Activated B cell treated with CpG ODN at 0.5 μM for 24 hours (primary cell): ENCODE results near the gene TXNRD2. TPM values are rescaled to one million over a fixed set of nuclear protein-coding genes. Genes with fewer than 3 reads are reported as not detected.

Source experiments
- ATAC-seq: fragments of 200-7000 bp; cut with Tn5 transposase; one replicate; pipeline ENCODE4 v1.10.0; 2021; ENCODE audit warnings: low read depth, mild to moderate bottlenecking, moderate library complexity
- CTCF ChIA-PET: fragments of 350-600 bp; sonication (Branson Sonifier 250); formaldehyde crosslinking; loops from one replicate; lab custom pipeline; 2021; ENCODE audit warnings: antibody characterized with exemption; lab: Charles Lee
- POLR2A ChIA-PET: fragments of 350-600 bp; sonication (Branson Sonifier 250); formaldehyde crosslinking; loops from one replicate; lab custom pipeline; 2021; ENCODE audit warnings: antibody characterized with exemption; lab: Charles Lee
- DNase-seq: peaks from one replicate; pipeline ENCODE4 v3.0.0; 2022
- H3K27ac Mint-ChIP-seq: one replicate; pipeline ENCODE4 v1.8.0; 2020; ENCODE audit warnings: mixed read lengths
- H3K27me3 Mint-ChIP-seq: one replicate; pipeline ENCODE4 v1.8.0; 2021; ENCODE audit warnings: mixed read lengths
- H3K36me3 Mint-ChIP-seq: one replicate; pipeline ENCODE4 v1.8.0; 2021; ENCODE audit warnings: low read depth, mixed read lengths
- H3K4me1 Mint-ChIP-seq: one replicate; pipeline ENCODE4 v1.8.0; 2021; ENCODE audit warnings: mixed read lengths
- H3K4me3 Mint-ChIP-seq: one replicate; pipeline ENCODE4 v1.8.0; 2020; ENCODE audit warnings: mild to moderate bottlenecking, mixed read lengths
- H3K9me3 Mint-ChIP-seq: one replicate; pipeline ENCODE4 v1.8.0; 2020; ENCODE audit warnings: mixed read lengths
- intact Hi-C: fragments of 100-400 bp; cut with micrococcal nuclease; formaldehyde crosslinking; loops from one replicate; pipeline ENCODE4 v1.15.1; 2024
- total RNA-seq: library from RNA; stranded (reverse); gene quantifications from 2 replicates; pipeline ENCODE4 v1.2.3, GENCODE V29; 2022
- TF ChIP-seq, protein P1 (sequence below): fragments of 200-600 bp; IDR thresholded peaks from one replicate; pipeline ENCODE4 v1.8.0; 2022; ENCODE audit warnings: antibody characterized with exemption, mild to moderate bottlenecking

Gene TXNRD2
- total RNA-seq, 1 donor from 2014 or later, result 31.2 TPM

DNA sequence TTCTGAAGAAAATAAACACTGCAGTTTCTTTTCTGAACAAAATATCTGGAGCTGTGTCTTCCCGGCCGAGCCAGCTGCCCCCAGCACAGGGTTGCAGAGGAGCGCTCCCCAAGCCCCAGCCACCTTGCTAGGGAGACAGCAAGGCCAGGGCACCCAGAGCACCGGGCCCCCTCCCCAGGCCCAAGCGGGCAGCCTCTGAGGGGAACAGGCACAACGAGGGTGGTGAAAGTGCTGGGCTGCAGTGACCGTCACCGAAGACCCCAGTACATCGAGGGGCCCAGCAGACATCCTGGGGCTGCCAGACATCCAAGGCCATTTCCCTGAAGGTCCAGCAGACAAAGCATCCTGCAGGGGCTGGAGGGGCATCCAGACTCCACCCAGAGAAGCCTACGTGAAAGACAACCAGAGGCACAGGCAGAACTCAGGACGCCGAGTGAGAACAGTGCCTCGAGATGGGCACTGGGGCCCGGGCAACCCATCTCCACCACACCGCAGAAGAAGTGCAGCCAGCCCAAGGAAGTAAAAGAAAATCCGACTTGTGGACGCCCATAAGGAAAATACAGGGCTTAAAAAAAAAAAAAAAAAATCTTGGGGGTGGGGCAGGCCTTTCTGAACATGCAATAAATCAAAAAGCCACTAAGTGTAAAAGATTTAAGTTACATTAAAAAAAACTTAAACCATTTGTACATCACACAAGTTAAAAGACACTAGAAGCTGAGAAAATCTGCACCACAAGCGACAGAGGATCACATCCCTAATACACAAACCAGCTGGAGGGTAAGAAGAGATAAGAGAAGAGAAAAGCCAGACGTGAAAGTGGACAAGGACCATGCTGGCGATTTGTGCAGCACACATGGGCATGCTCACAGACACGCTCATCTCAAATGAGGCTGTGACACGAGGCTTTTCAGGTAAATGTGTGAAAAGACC lies 36.0 kb downstream of the TXNRD2 start:
- no peak overlapping the region for H3K27ac Mint-ChIP-seq
- H3K4me1 Mint-ChIP-seq, result peaks cover 2% of the 10 kb centered on the region
- H3K4me3 Mint-ChIP-seq, result no peak overlapping the region
- H3K9me3 Mint-ChIP-seq, result no peaks in the 10 kb centered on the region
- ATAC-seq (no peak), DNase-seq (no peak)
- ChIA-PET CTCF (interaction anchor here (3.0 kb wide), 1 partner anchor 175 kb away, joined by 14 read pairs; no protein-coding TSS in a partner anchor), POLR2A (no interaction called here)
- peaks cover 18% of the 10 kb centered on the region for H3K36me3 Mint-ChIP-seq
- intact Hi-C loops, result no loop called here
- TF ChIP-seq, protein P1, sequence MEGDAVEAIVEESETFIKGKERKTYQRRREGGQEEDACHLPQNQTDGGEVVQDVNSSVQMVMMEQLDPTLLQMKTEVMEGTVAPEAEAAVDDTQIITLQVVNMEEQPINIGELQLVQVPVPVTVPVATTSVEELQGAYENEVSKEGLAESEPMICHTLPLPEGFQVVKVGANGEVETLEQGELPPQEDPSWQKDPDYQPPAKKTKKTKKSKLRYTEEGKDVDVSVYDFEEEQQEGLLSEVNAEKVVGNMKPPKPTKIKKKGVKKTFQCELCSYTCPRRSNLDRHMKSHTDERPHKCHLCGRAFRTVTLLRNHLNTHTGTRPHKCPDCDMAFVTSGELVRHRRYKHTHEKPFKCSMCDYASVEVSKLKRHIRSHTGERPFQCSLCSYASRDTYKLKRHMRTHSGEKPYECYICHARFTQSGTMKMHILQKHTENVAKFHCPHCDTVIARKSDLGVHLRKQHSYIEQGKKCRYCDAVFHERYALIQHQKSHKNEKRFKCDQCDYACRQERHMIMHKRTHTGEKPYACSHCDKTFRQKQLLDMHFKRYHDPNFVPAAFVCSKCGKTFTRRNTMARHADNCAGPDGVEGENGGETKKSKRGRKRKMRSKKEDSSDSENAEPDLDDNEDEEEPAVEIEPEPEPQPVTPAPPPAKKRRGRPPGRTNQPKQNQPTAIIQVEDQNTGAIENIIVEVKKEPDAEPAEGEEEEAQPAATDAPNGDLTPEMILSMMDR, result no peak
- H3K27me3 Mint-ChIP-seq, result no peaks in the 10 kb centered on the region

DNA sequence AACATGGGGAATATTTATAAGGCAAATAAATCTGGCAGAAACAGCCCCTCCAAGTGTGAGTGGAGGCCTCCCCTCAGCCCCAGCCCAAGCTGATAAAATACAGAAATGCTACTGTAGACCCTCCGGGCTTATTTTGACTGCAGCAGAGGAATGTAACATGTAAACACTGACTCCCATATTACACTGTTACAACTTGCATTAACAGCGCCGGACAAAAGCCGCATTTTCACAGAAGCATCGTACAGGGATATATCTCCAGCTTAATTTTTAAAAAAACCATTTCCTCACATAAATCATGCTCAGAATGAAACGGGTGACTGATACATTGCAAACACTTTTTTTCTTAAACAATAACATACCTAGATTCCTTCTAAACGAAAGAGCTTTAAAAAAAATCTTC lies 36.7 kb downstream of the TXNRD2 start:
- TF ChIP-seq, protein P1, result no peak
- Mint-ChIP-seq H3K4me1 (peaks cover 2% of the 10 kb centered on the region), H3K36me3 (peaks cover 17% of the 10 kb centered on the region), H3K27ac (no peak overlapping the region), H3K27me3 (no peaks in the 10 kb centered on the region), H3K9me3 (no peaks in the 10 kb centered on the region), H3K4me3 (no peak overlapping the region)
- DNase-seq, result no peak
- ChIA-PET POLR2A (no interaction called here), CTCF (interaction anchor here (3.0 kb wide), 1 partner anchor 174 kb away, joined by 14 read pairs; no protein-coding TSS in a partner anchor)
- ATAC-seq, result no peak
- intact Hi-C loops, result no loop called here

DNA sequence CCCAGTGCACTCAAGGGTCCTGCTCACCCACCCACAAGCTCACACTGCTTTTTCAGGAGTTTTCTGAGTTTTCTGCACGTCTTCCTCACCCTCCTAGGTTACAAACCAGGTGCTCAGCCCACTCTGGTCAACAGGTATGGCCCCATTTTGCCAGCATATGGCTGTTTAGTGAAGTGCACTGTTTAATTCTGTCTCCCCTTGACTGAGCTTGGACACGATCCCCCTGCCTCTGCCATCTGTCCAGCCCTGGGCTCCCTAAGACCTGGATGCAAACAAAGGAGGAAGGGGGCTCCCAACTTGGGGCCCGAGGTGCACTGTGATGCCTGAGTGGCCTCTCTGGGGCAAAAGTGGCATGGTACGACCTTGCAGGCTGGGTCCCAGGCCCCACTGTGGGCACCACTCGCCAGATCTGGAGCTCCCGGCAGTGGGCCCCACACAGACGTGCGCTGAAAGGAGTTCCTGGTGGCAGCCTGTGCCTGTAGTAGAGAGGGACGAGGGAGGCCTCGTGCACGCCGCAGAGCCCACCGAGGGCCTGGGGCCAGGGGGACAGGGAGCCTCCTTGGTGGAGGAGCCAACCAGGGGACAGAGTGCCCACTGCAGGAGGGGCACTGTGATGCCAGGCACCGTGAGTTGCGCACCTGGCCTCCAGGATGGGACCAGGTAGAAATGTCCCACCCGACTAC lies 37.3 kb downstream of the TXNRD2 start:
- POLR2A ChIA-PET, result no interaction called here
- CTCF ChIA-PET, result interaction anchor here (3.0 kb wide), 1 partner anchor 173 kb away, joined by 14 read pairs; no protein-coding TSS in a partner anchor
- ATAC-seq (no peak), DNase-seq (no peak)
- no peaks in the 10 kb centered on the region for H3K4me1 Mint-ChIP-seq
- no peaks in the 10 kb centered on the region for H3K9me3 Mint-ChIP-seq
- no peak overlapping the region for H3K27ac Mint-ChIP-seq
- TF ChIP-seq, protein P1, result no peak
- intact Hi-C loops, result no loop called here
- H3K4me3 Mint-ChIP-seq, result no peak overlapping the region
- peaks cover 15% of the 10 kb centered on the region for H3K36me3 Mint-ChIP-seq
- H3K27me3 Mint-ChIP-seq, result no peaks in the 10 kb centered on the region

- POLR2A ChIA-PET, result no interaction called here
Observed at GRCh38 chr22:19903513-19903912, 38.1 kb downstream of the TXNRD2 start.

More at GRCh38 chr22:19903513-19903912, 38.1 kb downstream of the TXNRD2 start:
- H3K4me3 Mint-ChIP-seq, result no peak overlapping the region
- no peak for ATAC-seq
- DNase-seq, result no peak
- intact Hi-C loops, result no loop called here
- no peak overlapping the region for H3K27ac Mint-ChIP-seq
- H3K4me1 Mint-ChIP-seq, result no peaks in the 10 kb centered on the region
- H3K9me3 Mint-ChIP-seq, result no peaks in the 10 kb centered on the region
- TF ChIP-seq, protein P1, result no peak
- no peaks in the 10 kb centered on the region for H3K27me3 Mint-ChIP-seq
- peaks cover 18% of the 10 kb centered on the region for H3K36me3 Mint-ChIP-seq
- CTCF ChIA-PET, result no interaction called here
